GM12874 (cell line): ENCODE results near the gene FAM53B.

Experiments used
- TF ChIP-seq, protein P1 (sequence below): IDR thresholded peaks from 2 replicates; pipeline ENCODE4 v1.5.1; 2011; ENCODE audit warnings: low read depth, mild to moderate bottlenecking, control low read depth, low read length, moderate library complexity; ENCODE audit not compliant: insufficient read depth

Gene FAM53B

DNA sequence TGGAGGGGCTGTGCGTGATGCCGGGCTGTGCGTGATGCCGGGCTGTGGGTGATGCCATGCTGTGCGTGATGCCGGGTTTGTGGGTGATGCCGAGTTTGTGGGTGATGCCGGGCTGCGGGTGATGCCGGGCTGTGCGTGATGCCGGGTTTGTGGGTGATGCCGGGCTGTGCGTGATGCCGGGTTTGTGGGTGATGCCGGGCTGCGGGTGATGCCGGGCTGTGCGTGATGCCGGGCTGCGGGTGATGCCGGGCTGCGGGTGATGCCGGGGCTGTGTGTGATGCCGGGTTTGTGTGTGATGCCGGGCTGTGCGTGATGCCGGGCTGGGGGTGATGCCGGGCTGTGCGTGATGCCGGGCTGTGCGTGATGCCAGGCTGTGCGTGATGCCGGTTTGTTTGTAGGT lies 128.9 kb downstream of the FAM53B start:
- TF ChIP-seq, protein P1, sequence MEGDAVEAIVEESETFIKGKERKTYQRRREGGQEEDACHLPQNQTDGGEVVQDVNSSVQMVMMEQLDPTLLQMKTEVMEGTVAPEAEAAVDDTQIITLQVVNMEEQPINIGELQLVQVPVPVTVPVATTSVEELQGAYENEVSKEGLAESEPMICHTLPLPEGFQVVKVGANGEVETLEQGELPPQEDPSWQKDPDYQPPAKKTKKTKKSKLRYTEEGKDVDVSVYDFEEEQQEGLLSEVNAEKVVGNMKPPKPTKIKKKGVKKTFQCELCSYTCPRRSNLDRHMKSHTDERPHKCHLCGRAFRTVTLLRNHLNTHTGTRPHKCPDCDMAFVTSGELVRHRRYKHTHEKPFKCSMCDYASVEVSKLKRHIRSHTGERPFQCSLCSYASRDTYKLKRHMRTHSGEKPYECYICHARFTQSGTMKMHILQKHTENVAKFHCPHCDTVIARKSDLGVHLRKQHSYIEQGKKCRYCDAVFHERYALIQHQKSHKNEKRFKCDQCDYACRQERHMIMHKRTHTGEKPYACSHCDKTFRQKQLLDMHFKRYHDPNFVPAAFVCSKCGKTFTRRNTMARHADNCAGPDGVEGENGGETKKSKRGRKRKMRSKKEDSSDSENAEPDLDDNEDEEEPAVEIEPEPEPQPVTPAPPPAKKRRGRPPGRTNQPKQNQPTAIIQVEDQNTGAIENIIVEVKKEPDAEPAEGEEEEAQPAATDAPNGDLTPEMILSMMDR: no peak

DNA sequence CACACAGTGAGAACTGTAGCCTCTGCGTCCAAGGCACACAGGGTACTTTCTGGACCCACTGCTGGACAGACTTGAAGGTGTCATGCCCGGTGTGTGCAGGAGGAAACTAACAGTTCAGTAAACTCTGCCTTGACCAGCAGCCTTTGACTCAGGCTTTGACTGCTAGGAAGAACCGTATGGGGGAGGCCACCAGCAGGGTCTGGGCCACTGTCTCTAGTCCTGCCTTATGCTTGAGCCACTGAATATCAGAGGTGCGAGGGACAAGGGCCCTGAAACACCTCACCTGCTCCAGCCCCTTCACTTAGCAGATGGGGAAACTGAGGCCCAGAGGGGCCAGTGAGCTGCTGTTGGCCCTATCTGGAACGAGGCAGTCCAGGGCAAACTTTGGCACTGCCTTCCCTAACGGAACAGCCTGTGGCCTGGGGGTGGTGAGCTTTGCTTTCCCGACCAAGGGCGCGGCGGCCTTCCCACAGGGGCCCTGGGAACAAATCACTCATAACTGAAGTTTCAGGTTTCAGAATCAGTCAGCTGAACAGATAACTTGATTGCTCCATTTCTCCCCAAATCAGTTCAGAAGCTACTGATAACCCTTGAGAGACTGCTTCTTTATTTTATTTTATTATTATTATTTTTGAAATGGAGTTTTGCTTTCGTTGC lies 130.0 kb downstream of the FAM53B start:
- TF ChIP-seq, protein P1: no peak

DNA sequence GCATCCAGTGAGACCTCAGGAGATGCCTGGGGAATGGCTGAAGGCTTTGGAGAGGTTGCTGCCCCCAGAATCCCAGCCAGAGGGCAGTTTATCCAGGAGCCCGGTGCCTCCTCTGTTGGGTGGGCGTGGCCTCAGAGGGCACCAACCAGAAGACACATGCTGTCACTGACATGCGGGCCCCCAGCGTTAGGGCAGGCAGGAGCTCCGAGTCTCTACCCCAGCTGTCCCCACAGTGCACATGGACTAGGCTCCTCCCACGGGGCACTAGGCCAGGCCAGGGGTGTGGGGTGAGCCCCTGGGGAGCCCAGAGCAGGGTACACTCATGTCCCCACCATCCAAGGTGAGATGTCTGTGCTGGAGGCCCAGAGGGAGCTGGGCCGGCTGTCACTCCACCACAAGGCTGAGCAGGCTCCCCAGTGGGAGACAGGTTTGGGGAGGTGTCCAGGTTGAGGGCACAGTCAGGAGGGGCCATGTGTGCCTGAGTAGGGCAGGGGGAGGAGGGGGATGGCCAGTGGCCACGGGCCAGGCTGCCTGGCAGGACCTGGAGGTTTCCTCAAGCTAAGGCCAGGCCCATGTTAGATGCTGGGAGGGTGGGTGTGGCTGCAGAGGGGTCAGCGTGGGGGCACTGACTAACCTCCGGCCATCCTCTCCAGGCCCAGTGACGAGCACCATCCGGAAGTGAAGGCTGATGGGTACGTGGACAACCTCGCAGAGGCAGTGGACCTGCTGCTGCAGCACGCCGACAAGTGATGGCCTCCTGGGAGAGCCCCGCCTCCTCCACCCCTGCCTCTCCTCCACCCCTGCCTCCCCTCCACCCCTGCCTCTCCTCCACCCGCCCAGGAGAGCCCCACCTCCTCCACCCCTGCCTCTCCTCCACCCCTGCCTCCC lies 131.3 kb downstream of the FAM53B start:
- TF ChIP-seq, protein P1: no peak

DNA sequence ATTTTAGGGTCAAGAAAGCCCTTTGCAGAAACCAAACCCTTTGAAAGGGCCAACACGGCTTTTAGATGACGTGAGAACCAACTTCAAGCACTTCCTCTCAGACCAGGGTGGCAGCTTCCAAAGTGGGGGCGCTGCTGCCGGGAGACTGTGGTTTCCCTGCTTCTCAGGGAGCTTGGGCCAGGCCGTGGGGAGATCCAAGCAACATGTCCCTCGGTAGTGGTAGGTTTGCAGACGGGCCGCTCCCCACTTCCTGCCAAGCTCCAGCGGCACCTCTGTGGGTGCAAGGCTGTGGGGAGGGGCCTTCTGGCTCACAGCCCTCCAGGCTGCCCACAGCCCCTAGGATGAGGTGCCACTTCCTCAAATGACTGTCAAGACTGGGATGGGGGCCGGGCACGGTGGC lies 132.4 kb downstream of the FAM53B start:
- TF ChIP-seq, protein P1: no peak

DNA sequence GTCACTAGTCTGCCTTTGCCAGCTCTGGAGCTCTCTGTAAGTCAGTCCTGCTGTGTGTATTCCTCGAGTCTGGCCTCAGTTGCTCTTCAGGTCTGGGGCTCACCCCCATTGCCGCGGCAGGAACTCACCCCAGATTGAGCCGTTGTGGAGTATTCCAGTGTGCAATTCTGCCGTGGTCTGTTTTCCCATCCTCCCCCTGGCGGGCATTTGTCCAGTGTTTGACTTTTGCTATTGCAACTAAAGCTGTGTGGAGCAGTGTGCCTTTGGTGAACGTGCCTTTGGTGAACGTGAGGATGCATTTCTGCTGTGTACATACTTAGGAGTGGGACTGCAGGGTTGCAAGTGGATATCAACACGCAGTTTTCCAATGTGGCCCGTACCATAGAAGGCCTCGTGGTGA lies 134.5 kb downstream of the FAM53B start:
- TF ChIP-seq, protein P1: no peak

DNA sequence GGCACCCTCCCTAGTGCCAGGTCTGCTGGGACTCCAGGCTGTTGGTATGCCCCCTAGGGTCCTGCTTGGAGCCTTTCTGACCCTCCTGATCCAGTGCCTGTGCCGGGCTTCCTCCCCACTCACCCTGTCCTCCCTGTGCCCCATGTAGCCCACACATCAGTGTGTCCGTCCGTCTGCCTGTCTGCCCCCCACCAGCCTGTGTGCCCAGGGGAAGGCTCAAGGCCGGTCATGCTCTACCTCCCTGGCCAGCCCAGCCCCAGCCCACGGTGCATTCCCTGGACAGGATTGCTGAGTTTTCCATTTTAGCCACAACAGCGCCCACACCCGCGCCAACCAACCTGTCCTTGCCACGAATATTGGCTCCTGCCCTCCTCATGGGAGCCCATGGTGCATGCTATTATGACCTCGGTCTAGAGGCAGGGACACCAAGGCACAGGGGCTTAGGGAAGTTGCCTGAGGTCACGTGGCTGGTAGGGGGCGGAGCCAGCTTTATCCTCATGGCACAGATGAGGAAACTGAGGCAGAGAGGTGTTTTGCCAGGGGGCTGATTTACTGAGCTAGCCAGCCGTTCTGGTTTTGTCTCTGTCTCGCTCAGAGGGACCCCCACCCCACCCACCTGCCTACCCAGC lies 136.0 kb downstream of the FAM53B start:
- TF ChIP-seq, protein P1: no peak

DNA sequence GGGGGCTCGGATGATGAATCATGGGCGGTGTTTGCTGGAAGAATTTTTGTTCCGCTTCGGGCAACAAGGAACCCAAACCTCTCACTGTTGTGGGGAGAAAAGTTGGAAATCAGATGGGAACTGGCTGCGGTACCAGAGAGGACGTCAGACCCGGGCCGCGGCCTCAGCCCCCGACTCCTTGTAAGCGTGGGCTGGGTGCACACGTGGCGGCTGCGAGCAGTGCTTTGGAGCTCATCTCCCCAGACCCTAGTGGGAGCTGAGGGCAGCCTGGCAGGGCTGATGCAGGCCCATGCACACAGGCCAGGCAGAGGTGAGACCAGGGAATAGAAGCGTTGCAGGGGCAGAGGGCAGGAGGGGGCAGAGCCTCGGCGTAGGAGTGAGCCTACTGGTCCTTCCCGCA lies 136.5 kb downstream of the FAM53B start:
- TF ChIP-seq, protein P1: no peak
